NCI-H2196 (cell line): ENCODE results near the gene PPP2CA.
"Not testable (repeated sequence)": the region's sequence is repeated elsewhere in the genome, so short reads cannot be mapped to it uniquely, and the experiment has no call there.

Experiments used
- DNase-seq: peaks from one replicate; lab custom pipeline; 2025; ENCODE audit not compliant: unreplicated experiment; lab: John Stamatoyannopoulos, UW

The PPP2CA gene

GRCh38 chr5:134203630-134204029 is 22.2 kb downstream of the PPP2CA start:
- no peak for DNase-seq

DNA sequence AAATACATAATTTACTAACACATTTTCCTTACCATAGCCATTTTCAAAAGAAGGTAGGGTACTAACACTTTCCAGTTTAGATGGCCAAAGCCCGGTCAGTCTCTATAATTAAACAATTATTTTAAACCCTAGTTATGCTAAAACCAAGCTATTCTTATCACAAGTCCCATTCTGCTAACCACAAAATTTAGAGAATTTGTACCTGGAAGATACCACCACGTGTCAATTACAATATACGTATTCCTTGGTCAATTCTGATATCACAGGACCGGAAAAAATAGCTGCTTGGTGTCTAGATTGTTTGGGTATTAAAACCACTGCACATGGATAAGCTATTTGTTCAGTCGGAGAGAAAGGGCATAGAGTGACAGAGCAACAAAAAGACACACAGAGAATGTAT is 30.2 kb downstream of the PPP2CA start:
- DNase-seq: no peak

DNA sequence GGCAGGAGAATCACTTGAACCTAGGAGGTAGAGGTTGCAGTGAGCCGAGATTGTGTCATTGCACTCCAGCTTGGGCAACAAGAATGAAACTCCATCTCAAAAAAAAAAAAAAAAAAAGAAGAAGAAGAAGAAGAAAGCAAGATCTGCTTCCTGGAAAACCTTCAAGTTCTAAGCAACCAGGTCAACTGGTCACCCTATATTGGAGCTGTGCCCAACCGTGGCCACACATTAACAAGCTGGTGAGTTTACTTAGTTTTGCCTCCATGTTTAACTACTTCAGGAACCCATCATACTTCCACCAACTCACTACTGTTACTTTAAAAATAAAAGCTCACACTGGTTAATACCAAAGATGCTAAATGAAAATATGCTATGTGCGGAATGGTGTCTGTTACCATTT is 36.8 kb downstream of the PPP2CA start:
- no peak for DNase-seq

GRCh38 chr5:134188092-134188491 is 37.8 kb downstream of the PPP2CA start:
- no peak for DNase-seq

- DNase-seq: peak; percentile 73
Observed at GRCh38 chr5:134184155-134185135, 41.4 kb downstream of the PPP2CA start.

DNA sequence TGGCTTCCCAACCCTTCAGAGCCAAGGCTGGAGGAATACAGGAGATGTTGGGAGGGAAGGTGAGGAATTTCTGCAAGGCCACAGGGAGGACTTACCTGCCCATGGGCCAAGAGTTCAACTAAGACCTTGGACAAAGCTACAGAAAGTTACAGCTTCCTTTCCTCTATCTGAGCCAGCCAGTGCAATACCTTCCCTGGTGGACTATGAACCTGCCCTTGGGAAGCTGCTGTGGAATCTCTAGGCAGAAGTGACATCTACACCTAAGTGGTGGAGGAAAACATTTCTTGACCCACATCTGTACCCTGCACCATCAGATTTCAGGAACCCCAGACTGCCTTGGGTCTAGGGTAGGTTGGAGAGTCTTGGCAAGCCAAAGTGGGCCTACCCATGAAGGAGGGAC is 42.4 kb downstream of the PPP2CA start:
- no peak for DNase-seq

GRCh38 chr5:134178096-134178419 is 47.8 kb downstream of the PPP2CA start:
- no peak for DNase-seq

DNA sequence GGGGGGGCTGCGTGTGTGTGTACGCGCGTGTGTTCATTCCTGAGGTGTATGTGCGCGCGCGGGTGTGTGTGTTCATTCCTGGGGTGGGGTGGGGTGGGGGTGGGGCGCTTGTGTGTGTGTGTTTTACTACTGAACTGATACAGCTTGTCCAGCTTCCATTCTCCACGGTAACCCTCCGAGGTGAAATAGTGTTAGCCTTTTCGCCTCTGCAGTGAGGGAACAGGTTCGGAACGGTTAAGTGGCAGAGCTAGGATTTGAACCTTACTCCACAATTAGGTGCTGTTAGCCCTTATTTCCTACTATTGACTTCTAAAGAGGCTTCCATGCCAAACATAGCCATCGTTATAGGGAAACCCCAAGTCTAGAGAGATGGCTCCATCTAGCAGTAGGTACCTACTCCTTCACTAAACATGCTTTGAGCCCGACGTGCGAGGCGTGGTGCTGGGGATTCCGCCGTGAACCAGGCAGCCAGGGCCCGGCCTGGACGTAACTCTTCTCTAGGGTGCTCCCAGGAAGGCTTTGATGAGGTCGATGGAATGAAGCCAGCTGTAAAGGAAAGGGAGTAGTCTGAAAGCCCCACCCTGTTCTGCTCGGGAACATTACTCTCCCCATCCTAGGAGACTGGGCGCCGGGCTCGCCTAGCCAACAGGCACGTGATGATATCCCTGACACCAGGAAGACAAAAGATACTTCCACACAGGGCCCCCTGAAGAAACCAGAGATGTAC is 48.3 kb downstream of the PPP2CA start:
- DNase-seq: peak; percentile 76

GRCh38 chr5:134176511-134177368 is 49.1 kb downstream of the PPP2CA start, which contains the start of gene SKP1:
TSS of gene SKP1 (minus strand) at chr5:134176950. CDS start at chr5:134174022, 2,928 bp downstream.
- DNase-seq: peak; percentile 82

- DNase-seq: no peak
Observed at GRCh38 chr5:134175921-134176510, 49.9 kb downstream of the PPP2CA start.

- DNase-seq: peak; percentile 32
Observed at GRCh38 chr5:134174841-134175839, 50.7 kb downstream of the PPP2CA start.

DNA sequence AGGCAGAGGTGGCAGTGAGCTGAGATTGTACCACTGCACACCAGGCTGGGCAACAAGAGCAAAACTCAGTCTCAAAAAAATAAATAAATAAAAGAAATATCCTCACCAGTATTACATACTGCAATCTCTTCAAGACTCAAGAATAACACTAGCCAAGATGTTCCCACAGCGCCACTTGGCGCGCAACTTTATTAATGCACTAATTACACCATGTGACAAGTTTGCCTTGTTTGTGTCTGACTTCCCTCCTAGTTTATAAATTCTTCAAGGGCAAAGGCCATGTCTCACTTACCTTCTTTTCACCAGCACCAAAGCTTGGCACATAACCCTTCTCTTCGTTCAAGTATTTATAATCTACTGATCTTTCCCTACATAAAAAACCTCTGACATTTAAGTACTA is 53.9 kb downstream of the PPP2CA start:
- DNase-seq: no peak

- no peak for DNase-seq
Observed at GRCh38 chr5:134162592-134162991, 63.3 kb downstream of the PPP2CA start.

DNA sequence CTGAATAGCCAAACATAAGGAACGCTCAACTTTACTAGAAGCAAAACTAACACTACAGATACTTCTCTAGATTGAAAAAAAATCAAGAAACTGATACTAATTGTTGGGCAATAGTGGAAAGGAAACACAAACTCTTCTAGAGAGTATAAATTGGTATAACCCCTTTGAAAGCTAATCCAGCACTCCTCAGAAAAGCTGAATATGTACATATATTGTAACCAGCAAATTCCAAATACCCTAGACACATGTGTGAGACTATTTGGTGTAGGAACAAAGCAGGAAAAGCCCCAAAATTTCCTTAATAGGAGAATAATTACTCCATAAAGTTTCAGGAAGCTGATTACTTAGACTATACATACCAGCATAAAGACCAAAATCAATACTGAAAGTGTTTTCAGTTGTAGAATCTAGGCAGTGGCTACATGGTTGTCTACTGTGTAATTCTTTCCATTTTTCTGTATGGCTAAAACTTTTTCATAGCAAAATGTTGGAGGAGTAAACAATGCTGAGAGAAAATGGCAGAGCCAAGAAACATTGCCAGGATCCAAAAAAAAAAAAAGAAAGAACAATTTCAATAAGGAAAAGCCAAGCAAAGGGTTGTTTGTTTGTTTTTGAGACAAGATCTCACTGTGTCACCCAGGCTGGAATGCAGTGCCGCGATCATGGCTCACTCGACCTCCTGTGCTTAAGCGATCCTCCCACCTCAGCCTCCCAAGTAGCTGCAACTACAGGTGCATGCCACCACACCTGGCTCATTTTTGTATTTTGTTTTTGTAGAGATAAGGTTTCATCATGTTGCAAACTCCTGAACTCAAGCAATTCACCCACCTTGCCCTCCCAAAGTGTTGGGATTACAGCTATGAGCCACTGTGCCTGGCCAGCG is 64.1 kb downstream of the PPP2CA start:
- DNase-seq: no peak

DNA sequence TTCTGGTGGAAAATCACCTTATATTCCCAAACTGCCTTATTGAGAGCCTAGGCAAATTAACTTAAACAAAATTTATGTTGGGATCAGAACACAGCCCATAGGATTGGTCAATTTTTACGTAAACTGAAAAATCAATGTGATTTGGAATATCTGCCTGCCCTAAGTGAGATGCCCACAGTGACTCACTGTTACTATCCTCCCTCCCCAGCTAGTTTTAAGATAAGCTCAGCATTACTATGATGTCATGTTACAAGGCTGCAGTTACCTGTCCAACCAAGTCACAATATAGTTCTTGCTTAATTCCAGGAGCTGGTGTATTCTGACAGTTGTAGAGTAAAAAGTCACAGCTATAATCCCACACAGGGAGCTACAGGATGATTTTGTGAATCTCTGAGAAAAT is 72.2 kb downstream of the PPP2CA start:
- no peak for DNase-seq

DNA sequence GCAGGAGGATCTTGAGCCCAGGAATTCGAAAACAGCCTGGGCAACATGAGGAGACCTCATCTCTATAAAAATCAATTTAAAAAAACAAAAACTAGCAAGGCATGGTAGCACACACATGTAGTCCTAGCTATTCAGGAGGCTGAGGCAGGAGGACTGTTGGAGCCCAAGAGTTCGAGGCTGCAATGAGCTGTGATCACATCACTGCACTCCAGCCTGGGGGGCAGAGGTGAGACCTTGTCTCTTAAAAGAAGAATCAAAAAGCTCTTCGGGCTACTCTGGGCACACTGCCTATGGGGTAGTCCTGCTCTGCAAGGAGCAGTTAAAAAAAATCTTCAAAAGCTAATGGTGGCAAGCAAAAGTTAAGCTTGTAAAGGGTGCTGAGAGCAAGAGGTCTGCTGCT is 72.6 kb downstream of the PPP2CA start:
- DNase-seq: no peak

DNA sequence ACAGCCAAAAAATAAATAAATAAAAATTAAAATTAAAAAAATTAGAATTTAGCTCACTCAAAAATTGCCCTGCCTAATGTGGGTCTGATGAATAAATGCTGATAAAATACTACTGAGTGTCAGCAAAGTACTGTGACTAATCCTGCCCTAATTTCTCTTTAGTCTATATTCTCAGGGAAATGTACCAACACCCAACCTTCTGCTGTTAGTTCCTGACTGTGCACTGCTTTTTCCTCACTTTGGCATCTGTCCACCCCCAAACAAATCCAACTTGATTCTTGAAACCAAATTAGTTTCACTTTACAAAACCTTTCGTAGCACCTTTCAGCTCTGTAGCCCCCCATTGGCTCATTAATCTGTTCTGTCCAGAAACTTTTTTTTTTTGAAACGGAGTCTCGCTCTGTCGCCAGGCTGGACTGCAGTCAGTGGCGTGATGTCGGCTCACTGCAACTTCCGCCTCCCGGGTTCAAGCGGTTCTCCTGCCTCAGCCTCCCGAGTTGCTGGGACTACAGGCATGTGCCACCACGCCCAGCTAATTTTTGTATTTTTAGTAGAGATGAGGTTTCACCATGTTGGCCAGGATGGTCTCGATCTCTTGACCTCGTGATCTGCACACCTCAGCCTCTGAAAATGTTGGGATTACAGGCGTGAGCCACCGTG is 73.6 kb downstream of the PPP2CA start:
- not testable (repeated sequence) for DNase-seq

DNA sequence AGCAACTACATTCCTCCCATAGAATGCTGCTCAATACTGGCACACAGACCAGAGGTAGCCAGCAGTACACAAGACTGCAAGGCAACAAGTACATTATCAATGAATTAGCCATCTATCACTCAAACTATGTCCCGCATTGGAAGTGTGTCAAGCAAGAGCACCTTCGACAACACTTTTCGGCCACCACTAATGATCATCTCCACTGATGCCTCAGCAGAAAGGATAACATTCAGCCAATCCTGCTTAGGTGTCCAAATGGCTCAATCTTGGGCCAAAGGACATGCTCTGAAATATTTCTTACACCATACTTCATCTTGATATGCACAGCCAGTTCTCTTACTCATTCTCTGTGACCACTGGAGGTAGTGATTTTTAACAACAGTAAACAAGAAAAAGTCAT is 74.2 kb downstream of the PPP2CA start:
- no peak for DNase-seq
